K562 (cell line): ENCODE results near the gene DTX4. TPM values are rescaled to one million over a fixed set of nuclear protein-coding genes. Genes with fewer than 3 reads are reported as not detected.

Experiments
- POLR2B ChIP-seq: fragments of 450-650 bp; IDR thresholded peaks from 2 replicates; pipeline ENCODE4 v1.6.1; 2018; ENCODE audit warnings: low read depth; ENCODE audit not compliant: partially characterized antibody
- POLR2H ChIP-seq: IDR thresholded peaks from 2 replicates; pipeline ENCODE4 v1.6.1; 2016; ENCODE audit warnings: missing genetic modification characterization, low read depth, mild to moderate bottlenecking, control low read depth, missing compliant biosample characterization, moderate library complexity
- PTRF ChIP-seq: fragments of 450-650 bp; IDR thresholded peaks from 2 replicates; pipeline ENCODE4 v1.6.1; 2016; ENCODE audit warnings: mild to moderate bottlenecking, missing genetic modification characterization, missing compliant biosample characterization
- ZNF76 ChIP-seq: fragments of 250-450 bp; sonication (Bioruptor Pico); IDR thresholded peaks from 2 replicates; pipeline ENCODE4 v1.4.0; 2020; ENCODE audit warnings: mild to moderate bottlenecking, moderate library complexity, borderline replicate concordance
- polyA plus RNA-seq, 8 experiments: library from polyadenylated mRNA; depleted of rRNA in 4 of 8; stranded (reverse) in 5 of 8; unstranded in 3 of 8; fragments of >200 nt; fragmentation: Nextera tagmentation in 2 of 8; fragmentation: Illumina TruSeq in 1 of 8; extraction: Ambion mirVana in 2 of 8; extraction: Trizol in 1 of 8; gene quantifications; 2 replicates each; pipeline versions ENCODE4 v1.2.1 to v1.2.3, GENCODE V29; 2011 to 2014; ENCODE audit warnings: inconsistent platforms in 1 of 8, missing spikeins in 1 of 8
- total RNA-seq, 7 experiments: library from RNA; depleted of rRNA in 6 of 7; stranded (reverse); fragments of >200 nt in 6 of 7; fragmentation: Illumina TruSeq in 2 of 7; extraction: Trizol in 2 of 7; gene quantifications; 2 replicates each; pipeline versions ENCODE4 v1.2.1 to v1.2.3, GENCODE V29; 2011 to 2021; ENCODE audit warnings: low replicate concordance in 1 of 7
- TF ChIP-seq, protein P1 (sequence below): fragments of 450-650 bp; IDR thresholded peaks from 2 replicates; pipeline ENCODE4 v1.6.1; 2016; ENCODE audit warnings: mild to moderate bottlenecking, moderate library complexity

The DTX4 gene
- total and polyA plus RNA-seq, 9 of the 15 experiments (the other 6 are each of a cell fraction or from before 2014, with no cell fraction given) = 0.03 to 0.47 (median 0.04) TPM; not detected in 4

DNA sequence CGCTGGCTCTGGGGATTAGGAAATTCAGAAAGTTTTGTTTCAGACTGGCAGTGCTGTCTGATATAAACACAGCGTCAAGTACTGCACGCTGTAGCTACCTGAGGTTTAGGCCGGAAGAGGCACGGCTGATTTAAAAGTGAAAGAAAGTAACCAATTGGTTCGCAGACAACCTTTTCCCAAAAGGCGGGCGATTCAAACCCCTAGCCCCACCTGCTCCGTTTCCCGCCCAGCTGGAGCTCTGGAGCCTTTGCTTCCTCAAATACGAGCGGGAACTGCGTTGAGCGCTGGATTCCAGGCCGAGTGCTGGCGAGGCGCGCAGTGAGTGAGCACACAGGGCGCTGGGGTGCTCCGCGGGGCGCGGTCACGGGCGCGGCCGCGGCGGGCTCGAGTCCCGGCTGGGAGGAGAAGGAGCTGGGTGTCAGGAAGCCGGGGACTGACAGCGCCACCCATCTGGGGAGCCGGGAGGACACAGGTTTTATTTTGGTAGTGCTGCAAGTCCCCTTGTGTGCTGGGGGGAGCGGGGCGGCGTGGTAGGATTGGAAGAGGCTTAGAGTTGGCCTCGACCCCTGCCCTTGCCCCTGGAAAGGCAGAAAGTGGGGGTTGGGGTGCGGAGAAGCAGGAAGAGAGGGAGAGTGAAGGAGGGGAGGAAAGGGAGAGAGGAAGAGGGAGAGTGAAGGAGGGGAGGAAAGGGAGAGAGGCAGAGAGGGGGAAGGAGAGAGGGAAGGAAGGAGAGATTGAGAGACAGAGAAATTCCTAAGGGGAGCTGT is 27.2 kb upstream of the DTX4 start (continued):
- TF ChIP-seq, protein P1, sequence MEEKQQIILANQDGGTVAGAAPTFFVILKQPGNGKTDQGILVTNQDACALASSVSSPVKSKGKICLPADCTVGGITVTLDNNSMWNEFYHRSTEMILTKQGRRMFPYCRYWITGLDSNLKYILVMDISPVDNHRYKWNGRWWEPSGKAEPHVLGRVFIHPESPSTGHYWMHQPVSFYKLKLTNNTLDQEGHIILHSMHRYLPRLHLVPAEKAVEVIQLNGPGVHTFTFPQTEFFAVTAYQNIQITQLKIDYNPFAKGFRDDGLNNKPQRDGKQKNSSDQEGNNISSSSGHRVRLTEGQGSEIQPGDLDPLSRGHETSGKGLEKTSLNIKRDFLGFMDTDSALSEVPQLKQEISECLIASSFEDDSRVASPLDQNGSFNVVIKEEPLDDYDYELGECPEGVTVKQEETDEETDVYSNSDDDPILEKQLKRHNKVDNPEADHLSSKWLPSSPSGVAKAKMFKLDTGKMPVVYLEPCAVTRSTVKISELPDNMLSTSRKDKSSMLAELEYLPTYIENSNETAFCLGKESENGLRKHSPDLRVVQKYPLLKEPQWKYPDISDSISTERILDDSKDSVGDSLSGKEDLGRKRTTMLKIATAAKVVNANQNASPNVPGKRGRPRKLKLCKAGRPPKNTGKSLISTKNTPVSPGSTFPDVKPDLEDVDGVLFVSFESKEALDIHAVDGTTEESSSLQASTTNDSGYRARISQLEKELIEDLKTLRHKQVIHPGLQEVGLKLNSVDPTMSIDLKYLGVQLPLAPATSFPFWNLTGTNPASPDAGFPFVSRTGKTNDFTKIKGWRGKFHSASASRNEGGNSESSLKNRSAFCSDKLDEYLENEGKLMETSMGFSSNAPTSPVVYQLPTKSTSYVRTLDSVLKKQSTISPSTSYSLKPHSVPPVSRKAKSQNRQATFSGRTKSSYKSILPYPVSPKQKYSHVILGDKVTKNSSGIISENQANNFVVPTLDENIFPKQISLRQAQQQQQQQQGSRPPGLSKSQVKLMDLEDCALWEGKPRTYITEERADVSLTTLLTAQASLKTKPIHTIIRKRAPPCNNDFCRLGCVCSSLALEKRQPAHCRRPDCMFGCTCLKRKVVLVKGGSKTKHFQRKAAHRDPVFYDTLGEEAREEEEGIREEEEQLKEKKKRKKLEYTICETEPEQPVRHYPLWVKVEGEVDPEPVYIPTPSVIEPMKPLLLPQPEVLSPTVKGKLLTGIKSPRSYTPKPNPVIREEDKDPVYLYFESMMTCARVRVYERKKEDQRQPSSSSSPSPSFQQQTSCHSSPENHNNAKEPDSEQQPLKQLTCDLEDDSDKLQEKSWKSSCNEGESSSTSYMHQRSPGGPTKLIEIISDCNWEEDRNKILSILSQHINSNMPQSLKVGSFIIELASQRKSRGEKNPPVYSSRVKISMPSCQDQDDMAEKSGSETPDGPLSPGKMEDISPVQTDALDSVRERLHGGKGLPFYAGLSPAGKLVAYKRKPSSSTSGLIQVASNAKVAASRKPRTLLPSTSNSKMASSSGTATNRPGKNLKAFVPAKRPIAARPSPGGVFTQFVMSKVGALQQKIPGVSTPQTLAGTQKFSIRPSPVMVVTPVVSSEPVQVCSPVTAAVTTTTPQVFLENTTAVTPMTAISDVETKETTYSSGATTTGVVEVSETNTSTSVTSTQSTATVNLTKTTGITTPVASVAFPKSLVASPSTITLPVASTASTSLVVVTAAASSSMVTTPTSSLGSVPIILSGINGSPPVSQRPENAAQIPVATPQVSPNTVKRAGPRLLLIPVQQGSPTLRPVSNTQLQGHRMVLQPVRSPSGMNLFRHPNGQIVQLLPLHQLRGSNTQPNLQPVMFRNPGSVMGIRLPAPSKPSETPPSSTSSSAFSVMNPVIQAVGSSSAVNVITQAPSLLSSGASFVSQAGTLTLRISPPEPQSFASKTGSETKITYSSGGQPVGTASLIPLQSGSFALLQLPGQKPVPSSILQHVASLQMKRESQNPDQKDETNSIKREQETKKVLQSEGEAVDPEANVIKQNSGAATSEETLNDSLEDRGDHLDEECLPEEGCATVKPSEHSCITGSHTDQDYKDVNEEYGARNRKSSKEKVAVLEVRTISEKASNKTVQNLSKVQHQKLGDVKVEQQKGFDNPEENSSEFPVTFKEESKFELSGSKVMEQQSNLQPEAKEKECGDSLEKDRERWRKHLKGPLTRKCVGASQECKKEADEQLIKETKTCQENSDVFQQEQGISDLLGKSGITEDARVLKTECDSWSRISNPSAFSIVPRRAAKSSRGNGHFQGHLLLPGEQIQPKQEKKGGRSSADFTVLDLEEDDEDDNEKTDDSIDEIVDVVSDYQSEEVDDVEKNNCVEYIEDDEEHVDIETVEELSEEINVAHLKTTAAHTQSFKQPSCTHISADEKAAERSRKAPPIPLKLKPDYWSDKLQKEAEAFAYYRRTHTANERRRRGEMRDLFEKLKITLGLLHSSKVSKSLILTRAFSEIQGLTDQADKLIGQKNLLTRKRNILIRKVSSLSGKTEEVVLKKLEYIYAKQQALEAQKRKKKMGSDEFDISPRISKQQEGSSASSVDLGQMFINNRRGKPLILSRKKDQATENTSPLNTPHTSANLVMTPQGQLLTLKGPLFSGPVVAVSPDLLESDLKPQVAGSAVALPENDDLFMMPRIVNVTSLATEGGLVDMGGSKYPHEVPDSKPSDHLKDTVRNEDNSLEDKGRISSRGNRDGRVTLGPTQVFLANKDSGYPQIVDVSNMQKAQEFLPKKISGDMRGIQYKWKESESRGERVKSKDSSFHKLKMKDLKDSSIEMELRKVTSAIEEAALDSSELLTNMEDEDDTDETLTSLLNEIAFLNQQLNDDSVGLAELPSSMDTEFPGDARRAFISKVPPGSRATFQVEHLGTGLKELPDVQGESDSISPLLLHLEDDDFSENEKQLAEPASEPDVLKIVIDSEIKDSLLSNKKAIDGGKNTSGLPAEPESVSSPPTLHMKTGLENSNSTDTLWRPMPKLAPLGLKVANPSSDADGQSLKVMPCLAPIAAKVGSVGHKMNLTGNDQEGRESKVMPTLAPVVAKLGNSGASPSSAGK = peak; percentile 100
- no peak for TF ChIP-seq ZNF76 (CRISPR knock-in tag)
- TF ChIP-seq POLR2B = peak; percentile 28
- TF ChIP-seq POLR2H (tag) = peak; percentile 73
- TF ChIP-seq PTRF (tag) = no peak
